IgD-negative memory B cell (primary cell): ENCODE results near the gene PIK3CB. TPM values are rescaled to one million over a fixed set of nuclear protein-coding genes. Genes with fewer than 3 reads are reported as not detected.
A peak's percentile ranks its signal among the peaks of the same experiment; 100 is the strongest.

Experiments
- H3K27ac Mint-ChIP-seq, 3 donors: one replicate each; pipeline ENCODE4 v1.8.0; 2020 to 2022; ENCODE audit warnings: mild to moderate bottlenecking in 3 of 3, mixed read lengths in 3 of 3, moderate library complexity in 1 of 3
- H3K27me3 Mint-ChIP-seq: one replicate; pipeline ENCODE4 v1.8.0; 2021; ENCODE audit warnings: mixed read lengths
- H3K36me3 Mint-ChIP-seq: one replicate; pipeline ENCODE4 v1.8.0; 2020; ENCODE audit warnings: mild to moderate bottlenecking, mixed read lengths
- H3K4me1 Mint-ChIP-seq, 3 donors: one replicate each; pipeline ENCODE4 v1.8.0; 2020 to 2022; ENCODE audit warnings: mixed read lengths in 3 of 3, mild to moderate bottlenecking in 1 of 3
- H3K4me3 Mint-ChIP-seq, 4 donors: one replicate each; pipeline ENCODE4 v1.8.0; 2020 to 2022; ENCODE audit warnings: mild to moderate bottlenecking in 4 of 4, mixed read lengths in 4 of 4, moderate library complexity in 3 of 4
- H3K9me3 Mint-ChIP-seq, 3 donors: one replicate each; pipeline ENCODE4 v1.8.0; 2020 to 2021; ENCODE audit warnings: mixed read lengths in 3 of 3, mild to moderate bottlenecking in 1 of 3
- polyA plus RNA-seq: library from polyadenylated mRNA; unstranded; fragments of 300-500 nt; fragmentation: Illumina TruSeq; gene quantifications from one replicate; pipeline ENCODE4 v1.2.3, GENCODE V29; 2021

PIK3CB gene
- 9.2 TPM for polyA plus RNA-seq

DNA sequence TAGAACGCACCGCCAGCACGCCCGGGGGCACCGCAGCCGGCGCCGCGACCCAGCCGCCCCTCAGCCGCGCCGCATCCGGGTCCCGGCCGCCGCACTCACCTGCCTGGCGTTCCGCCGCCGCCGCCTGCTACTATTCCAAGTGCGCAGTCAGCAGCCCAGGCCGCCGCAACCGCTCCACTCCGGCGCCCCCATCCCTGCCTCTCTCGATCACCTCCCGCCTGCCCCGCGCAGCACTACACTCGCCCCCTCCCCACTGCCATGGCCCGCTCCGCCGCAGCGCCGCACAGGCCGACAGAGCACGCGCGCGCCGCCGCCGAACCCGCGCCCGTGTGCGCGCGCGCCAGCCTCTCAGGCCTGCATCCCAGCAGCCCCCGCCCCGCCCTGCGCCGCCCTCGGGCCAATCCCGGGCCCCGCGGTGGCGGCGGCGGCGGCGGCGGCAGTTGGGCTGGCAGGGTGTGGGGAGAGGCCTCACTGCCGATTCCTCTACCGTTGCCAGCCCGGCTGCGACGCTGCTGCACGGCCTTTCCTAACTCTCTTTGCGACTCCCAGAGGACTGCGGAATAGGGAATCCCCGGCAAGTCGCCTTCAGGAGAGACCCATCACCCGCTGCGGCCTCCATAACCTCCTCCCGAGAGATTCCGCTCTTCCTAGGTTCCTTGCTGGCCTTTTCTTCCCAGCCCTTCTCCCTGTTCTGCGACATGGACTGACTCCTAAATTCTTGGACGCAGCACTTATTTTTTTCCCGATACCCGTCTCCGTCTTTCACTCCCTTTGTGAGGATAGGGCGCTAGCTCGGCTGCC is at the start of gene PIK3CB:
PIK3CB (minus strand) TSS at position 333 of the 801 bp plus-strand sequence. CDS start 75,585 bp downstream, outside the sequence.
- peaks cover 17 to 22% (median 22%) of the 10 kb centered on the region in 3 donors for H3K4me1 Mint-ChIP-seq
- peaks cover 2% of the 10 kb centered on the region for H3K36me3 Mint-ChIP-seq
- H3K4me3 Mint-ChIP-seq: peak within 1 kb of the TSS; percentile 86 to 99 (median 94)
- no peaks in the 10 kb centered on the region for H3K9me3 Mint-ChIP-seq
- peak within 1 kb of the TSS; percentile 87 to 97 (median 95) for H3K27ac Mint-ChIP-seq
- H3K27me3 Mint-ChIP-seq: no peaks in the 10 kb centered on the region

DNA sequence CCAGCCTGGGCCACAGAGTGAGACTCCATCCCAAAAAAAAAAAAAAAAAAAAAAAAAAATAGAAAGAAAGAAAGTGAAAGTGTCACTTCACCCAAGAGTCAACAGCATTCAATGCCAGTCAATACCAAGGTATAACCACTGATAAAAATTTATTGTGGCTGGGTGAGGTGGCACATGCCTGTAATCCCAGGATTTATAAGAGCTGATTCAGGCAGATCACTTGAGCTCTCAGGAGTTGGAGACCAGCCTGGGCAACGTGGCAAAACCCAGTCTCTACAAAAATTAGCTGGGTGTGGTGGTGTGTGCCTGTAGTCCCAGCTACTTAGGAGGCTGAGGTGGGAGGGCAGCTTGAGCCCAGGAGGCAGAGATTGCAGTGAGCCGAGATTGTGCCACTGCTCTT is 46.5 kb upstream of the PIK3CB start:
- Mint-ChIP-seq H3K9me3 (peaks cover 0 to 2% (median 0%) of the 10 kb centered on the region in 3 donors), H3K27me3 (no peaks in the 10 kb centered on the region), H3K4me1 (no peaks in the 10 kb centered on the region), H3K27ac (no peak overlapping the region), H3K4me3 (no peak overlapping the region), H3K36me3 (no peaks in the 10 kb centered on the region)

DNA sequence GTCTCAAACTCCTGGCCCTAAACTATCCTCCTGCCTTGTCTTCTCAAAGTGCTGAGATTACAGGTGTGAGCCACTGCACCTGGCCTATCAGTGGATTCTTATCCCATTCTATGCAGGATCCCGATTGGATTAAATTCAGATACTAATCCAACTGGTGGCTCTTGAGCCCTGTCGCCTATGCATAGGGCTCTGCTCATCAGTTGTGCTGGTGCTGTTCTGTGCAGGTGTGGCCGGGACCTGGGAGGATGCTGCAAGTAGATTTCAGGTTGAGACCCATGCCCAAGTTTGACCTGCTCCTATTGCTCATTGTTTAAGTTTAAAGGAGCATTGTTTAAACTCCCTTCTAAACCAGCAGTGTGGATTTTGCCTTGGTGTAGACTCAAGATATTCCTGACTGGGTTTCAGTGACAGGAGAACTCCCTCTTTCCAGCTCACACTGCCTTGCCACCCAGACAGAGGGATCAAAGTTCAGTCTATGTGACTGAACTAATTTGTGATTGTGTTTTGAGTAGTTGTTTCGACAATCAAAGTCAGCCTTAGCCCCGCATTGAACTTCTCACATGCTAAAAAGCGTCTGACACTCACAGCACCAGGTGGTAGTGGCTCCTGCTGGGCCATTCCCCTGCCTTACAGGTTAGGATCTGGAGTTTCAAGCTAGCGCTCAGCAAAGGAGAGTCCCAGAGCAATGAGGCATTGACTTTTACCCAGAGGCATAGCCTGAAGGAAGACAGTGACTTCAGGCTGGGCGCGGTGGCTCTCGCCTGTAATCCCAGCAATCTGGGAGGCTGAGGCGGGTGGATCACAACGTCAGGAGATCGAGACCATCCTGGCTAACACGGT is 45.0 kb upstream of the PIK3CB start:
- Mint-ChIP-seq H3K36me3 (peaks cover 4% of the 10 kb centered on the region), H3K4me3 (no peak overlapping the region), H3K4me1 (peaks cover 0 to 3% (median 2%) of the 10 kb centered on the region in 3 donors), H3K27ac (no peak overlapping the region), H3K27me3 (no peaks in the 10 kb centered on the region), H3K9me3 (peaks cover 0 to 9% (median 2%) of the 10 kb centered on the region in 3 donors)

DNA sequence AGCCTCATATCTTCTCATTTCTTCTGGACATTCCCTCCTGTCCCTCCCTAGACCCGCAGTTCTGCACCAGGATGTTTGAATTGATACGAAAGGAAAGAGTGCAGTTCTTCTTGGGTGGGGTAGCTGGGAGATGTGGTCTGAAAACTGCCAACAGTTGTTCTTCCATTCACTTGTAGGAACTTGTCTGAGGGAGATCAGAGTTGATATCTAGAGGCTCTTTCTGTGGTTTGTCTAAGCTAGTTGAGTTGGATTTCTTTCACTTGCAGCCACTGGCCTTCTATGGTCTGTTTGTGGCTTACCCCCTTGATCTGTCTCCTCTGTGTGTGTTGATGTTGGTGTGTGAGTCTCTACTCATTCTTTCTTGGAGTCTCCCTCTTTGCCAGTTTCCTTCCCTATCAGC is 42.5 kb upstream of the PIK3CB start:
- no peaks in the 10 kb centered on the region for H3K27me3 Mint-ChIP-seq
- H3K4me1 Mint-ChIP-seq: peaks cover 0 to 3% (median 2%) of the 10 kb centered on the region in 3 donors
- peaks cover 6% of the 10 kb centered on the region for H3K36me3 Mint-ChIP-seq
- H3K4me3 Mint-ChIP-seq: no peak overlapping the region
- no peak overlapping the region for H3K27ac Mint-ChIP-seq
- peaks cover 0 to 9% (median 2%) of the 10 kb centered on the region in 3 donors for H3K9me3 Mint-ChIP-seq

DNA sequence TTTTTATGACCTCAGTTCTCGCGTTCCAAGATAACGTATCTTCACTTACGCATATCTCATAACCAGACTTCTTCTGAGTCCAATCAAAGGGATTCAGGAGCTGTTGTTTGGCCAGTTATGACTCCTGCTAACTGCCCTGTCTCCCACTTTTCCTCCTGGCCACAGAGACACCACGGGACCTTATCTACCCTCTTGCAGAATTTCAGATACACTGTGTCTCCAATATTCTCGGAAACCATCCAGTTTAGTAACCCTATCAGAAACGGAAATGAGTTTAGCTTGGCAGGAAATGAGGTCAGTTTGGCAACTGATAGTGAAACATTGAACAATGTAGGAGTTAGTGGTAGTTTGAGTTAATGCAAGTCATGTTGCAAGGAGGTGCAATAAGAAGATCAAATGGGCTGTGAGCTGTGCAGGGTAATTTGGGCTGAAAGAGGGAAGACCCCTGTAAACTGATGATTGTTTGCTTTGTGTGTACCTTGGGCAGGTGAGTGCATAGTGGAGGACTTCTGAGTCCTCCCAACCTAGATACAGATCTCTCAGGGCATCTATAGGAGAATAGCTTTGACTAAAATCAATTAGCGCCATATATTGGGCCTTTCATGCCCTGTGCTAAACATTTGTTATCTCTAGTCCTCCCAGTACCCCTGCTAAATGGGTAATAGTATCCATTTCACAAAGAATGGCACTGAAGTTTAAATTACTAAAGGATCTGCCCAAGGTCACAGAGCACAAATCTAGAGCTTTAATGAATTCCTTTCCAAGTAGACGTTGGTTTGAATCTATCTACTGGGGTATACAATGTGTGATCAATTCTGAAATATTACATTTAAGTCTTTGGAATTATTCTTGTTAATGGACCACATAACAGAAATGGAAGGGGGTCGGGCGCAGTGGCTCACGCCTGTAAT is 41.3 kb upstream of the PIK3CB start:
- Mint-ChIP-seq H3K27ac (no peak overlapping the region), H3K9me3 (peaks cover 0 to 9% (median 2%) of the 10 kb centered on the region in 3 donors), H3K4me3 (no peak overlapping the region), H3K27me3 (no peaks in the 10 kb centered on the region), H3K4me1 (peaks cover 0 to 3% (median 2%) of the 10 kb centered on the region in 3 donors), H3K36me3 (peaks cover 6% of the 10 kb centered on the region)

DNA sequence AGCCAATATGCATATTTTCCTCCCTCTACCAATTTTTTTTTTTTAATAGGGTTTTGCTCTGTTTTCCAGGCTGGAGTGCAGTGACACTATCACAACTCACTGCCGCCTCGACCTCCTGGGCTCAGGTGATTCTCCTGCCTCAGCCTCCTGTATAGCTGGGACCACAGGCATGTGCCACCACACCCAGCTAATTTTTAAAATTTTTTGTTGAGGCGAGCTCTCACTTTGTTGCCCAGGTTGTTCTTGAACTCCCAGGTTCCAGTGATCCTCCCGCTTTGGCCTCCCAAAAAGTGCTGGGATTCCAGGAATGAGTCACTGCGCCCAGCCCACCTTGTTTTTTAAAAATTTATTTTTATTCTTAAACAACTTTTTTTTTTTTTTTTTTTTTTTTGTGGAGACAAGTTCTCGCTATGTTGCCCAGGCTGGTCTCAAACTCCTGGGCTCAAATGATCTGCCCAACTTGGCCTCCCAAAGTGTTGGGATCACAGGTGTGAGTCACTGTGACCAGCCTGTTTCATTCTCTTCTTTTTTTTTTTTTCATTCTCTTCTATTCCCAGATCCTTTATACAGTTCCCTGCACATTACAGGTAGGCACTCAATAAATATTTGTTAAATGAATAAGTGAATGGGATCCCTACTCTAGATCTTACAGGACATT is 40.5 kb upstream of the PIK3CB start:
- peaks cover 6% of the 10 kb centered on the region for H3K36me3 Mint-ChIP-seq
- H3K4me3 Mint-ChIP-seq: no peak overlapping the region
- no peaks in the 10 kb centered on the region for H3K27me3 Mint-ChIP-seq
- H3K27ac Mint-ChIP-seq: peak overlapping the region in 1 of 3 donors; percentile 56
- H3K9me3 Mint-ChIP-seq: peaks cover 0 to 9% (median 2%) of the 10 kb centered on the region in 3 donors
- H3K4me1 Mint-ChIP-seq: peaks cover 0 to 3% (median 2%) of the 10 kb centered on the region in 3 donors

DNA sequence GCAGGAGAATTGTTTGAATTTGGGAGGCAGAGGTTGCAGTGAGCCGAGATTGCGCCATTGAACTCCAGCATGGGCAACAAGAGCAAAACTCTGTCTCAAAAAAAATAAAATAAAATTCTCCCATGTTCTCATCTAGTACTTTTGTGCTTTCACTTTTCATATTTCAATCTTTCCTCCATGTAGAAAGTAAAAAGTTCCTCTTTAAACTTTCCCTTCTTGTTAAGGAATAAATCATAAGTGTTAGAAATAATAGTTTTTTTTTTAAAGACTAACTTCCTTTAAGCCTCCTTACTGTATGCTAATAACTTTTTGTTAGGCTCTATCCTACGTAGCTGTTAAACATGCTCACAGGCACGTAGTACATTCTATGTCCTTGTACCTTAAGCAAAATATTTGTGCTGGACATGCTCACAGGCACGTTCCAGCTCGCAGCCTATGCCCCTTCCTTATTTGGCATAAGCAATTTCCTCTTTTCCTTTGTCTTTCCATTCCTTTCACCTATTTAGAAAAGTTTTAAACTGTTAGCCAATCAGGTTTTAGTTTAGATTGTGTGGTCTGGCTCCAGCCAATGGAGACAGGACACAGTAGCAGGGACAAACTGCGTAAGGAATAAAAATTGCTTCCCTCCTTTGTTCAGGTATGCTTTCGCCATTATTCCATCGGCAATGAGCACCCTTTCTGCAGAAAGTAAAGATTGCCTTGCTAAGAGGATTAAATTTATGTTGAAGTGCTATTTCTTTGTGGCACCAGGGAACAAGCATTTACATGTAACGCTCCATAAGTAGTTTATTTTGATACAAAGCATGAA is 38.9 kb upstream of the PIK3CB start:
- Mint-ChIP-seq H3K4me3 (no peak overlapping the region), H3K9me3 (peaks cover 0 to 9% (median 2%) of the 10 kb centered on the region in 3 donors), H3K36me3 (peaks cover 6% of the 10 kb centered on the region), H3K4me1 (peaks cover 0 to 3% (median 3%) of the 10 kb centered on the region in 3 donors), H3K27me3 (no peaks in the 10 kb centered on the region), H3K27ac (no peak overlapping the region)

DNA sequence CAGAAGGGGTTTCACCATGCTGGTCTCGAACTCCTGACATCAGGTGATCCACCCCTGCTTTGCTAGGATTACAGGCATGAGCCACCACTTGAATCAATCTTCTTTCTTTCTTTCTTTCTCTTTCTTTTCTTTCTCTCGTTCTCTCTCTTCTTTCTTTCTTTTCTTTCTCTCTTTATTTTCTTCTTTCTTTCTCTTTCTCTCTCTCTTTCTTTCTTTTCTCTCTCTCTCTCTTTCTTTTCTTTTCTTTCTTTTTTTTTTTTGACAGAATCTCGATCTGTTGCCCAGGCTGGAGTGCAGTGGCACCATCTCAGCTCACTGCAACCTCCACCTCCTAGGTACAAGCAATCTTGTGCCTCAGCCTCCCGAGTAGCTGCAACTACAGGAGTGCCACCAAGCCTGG is 37.9 kb upstream of the PIK3CB start:
- H3K4me3 Mint-ChIP-seq: no peak overlapping the region
- H3K36me3 Mint-ChIP-seq: peaks cover 6% of the 10 kb centered on the region
- H3K27ac Mint-ChIP-seq: no peak overlapping the region
- H3K27me3 Mint-ChIP-seq: no peaks in the 10 kb centered on the region
- peaks cover 0 to 9% (median 2%) of the 10 kb centered on the region in 3 donors for H3K9me3 Mint-ChIP-seq
- H3K4me1 Mint-ChIP-seq: peaks cover 0 to 3% (median 3%) of the 10 kb centered on the region in 3 donors

DNA sequence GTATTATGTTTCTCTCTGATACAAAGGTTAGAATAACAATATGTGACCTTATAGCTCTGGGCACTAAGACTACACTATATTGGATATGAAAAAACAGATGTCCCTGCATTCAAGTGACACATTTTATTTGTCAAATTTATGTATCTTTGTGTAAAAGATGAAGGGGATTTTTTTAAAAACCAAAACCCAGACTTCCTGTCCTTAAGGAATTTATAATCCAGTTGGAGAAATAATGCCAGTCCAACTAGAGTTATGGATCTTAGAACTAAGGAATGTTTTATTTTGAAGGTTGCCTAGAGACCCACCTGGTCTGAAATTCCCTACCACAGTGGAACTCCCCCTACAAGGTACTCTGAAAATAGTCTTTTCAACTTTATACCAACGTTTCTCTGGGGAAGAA is 33.3 kb upstream of the PIK3CB start:
- Mint-ChIP-seq H3K4me3 (no peak overlapping the region), H3K4me1 (peaks cover 0 to 1% (median 0%) of the 10 kb centered on the region in 3 donors), H3K9me3 (no peaks in the 10 kb centered on the region), H3K27ac (no peak overlapping the region), H3K36me3 (peaks cover 2% of the 10 kb centered on the region), H3K27me3 (no peaks in the 10 kb centered on the region)

DNA sequence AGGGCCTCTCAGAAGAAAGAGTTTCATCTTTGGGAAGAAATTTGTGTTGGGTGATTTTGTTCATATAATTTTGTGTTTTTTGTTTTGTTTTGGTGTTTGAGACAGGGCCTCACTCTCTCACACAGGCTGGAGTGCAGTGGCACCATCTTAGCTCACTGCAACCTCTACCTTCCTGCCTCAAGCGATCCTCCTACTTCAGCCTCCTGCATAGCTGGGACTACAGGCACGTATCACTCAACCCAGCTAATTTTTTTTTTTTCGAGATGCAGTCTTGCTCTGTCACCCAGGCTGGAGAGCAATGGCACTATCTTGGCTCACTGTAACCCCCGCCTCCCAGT is 29.0 kb upstream of the PIK3CB start:
- no peaks in the 10 kb centered on the region for H3K9me3 Mint-ChIP-seq
- H3K27me3 Mint-ChIP-seq: no peaks in the 10 kb centered on the region
- no peaks in the 10 kb centered on the region for H3K4me1 Mint-ChIP-seq
- H3K27ac Mint-ChIP-seq: no peak overlapping the region
- no peaks in the 10 kb centered on the region for H3K36me3 Mint-ChIP-seq
- no peak overlapping the region for H3K4me3 Mint-ChIP-seq

DNA sequence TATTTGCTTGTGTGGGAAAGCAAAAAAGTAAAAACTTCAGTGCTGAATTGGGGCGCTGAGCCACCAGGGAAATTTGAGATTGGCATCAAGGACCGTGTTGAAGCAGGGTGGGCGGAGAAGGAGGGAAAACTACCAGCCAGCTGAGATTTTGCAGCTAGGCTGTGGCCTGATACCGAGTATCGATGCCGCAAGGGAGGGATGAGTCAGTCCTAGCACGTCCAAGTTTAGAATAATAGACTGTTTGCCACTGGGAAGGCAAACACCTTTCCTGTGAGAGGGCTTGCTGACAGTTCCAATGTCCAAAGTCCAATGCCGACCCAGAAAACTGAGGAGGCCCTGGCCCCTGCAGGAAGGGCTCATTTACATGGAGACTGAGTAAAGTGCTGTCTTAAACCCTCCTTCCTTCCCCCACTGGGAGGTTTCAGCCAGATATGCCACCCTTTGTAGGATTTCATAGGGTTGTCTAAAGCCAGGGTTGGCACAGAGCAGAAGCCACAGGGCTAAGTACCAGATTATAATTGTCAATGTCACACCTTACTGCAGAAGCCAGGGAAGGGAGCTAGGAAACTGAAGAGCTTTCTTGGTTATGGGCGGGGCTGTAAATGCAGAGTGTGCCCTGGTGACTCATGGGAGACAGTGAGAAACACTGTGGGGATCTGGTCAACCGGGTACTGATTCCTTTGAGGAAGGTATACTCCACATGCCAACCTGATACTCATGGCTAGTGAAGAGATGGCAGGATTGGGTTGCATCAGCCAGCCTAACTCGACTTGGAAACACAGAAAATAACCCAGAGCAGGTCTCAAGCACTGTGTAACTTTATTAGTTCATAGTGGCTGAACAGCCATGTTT is 28.4 kb upstream of the PIK3CB start:
- no peaks in the 10 kb centered on the region for H3K4me1 Mint-ChIP-seq
- no peaks in the 10 kb centered on the region for H3K27me3 Mint-ChIP-seq
- no peak overlapping the region for H3K27ac Mint-ChIP-seq
- H3K4me3 Mint-ChIP-seq: no peak overlapping the region
- H3K9me3 Mint-ChIP-seq: no peaks in the 10 kb centered on the region
- no peaks in the 10 kb centered on the region for H3K36me3 Mint-ChIP-seq

DNA sequence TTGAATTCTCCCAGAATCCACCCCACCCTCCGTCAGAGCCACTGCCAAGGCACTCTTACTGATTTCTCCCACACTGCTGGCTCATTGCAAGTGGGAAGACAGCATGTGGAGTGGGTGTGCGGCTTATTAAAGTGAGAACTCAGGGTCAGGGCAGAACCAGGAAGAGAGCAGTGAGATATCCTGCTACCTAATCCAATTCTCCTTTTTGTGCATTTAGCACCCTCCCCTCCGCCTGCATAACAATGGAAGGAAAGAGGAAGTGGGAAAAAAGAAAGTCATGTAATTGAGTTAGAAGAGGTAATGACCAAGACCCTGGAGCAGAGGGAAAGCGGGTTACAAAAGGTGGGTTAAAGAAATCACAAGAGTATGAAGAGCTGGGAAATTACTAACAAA is 27.8 kb upstream of the PIK3CB start:
- no peaks in the 10 kb centered on the region for H3K27me3 Mint-ChIP-seq
- H3K9me3 Mint-ChIP-seq: no peaks in the 10 kb centered on the region
- H3K27ac Mint-ChIP-seq: no peak overlapping the region
- H3K36me3 Mint-ChIP-seq: no peaks in the 10 kb centered on the region
- no peak overlapping the region for H3K4me3 Mint-ChIP-seq
- H3K4me1 Mint-ChIP-seq: no peaks in the 10 kb centered on the region

DNA sequence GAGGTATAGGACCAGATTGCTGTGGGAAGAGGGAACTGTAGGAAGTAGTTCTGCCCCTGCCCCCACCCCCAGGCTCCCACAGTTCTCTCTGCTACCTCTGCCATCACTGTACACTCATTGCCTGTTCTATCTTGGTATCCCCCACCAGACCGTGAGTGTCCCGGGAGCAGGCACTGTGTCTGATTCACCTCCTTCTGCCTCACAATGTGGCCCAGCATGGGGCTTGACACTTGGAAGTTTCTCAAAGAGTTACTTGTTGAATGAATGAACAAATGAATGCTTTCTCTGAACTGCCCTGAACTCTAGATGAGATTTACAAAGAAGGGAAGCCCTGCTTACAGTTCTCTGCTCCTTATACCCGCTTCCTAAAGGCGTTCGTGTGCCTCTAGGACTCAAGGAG is 27.1 kb upstream of the PIK3CB start:
- no peak overlapping the region for H3K27ac Mint-ChIP-seq
- H3K36me3 Mint-ChIP-seq: no peaks in the 10 kb centered on the region
- no peak overlapping the region for H3K4me3 Mint-ChIP-seq

More for the DNA sequence above, 27.1 kb upstream of the PIK3CB start:
- Mint-ChIP-seq H3K27me3 (no peaks in the 10 kb centered on the region), H3K9me3 (no peaks in the 10 kb centered on the region), H3K4me1 (no peaks in the 10 kb centered on the region)
